GM12891 (cell line): ENCODE data around the gene RNASEL.

Source experiments
- POLR2A ChIP-seq: IDR thresholded peaks from 2 replicates; pipeline ENCODE4 v1.6.1; 2011; ENCODE audit warnings: low read depth, low read length, control low read depth
- TAF1 ChIP-seq: IDR thresholded peaks from 2 replicates; pipeline ENCODE4 v1.6.1; 2011; ENCODE audit warnings: low read depth, low read length, control low read depth

DNA sequence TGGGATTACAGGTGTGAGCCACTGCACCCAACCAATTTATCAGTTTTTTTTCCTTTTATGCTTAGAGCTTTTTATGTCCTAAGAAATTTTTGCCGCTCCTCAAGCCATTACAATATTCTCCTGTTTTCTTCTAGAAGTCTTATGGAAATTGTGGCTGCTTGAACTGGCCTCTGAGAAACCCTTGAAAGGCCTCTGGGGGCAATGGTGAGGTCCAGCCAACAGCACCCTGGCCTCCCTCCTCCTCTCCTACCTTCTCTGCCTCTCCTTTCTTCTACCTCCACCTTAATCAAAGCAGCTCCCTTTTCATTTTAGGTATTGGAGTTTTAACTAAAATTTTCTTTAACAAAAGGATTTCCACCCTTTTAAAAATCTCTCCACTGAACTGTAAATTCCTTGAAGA is 39.6 kb upstream of the RNASEL start:
- TF ChIP-seq TAF1 = no peak
- no peak for TF ChIP-seq POLR2A
